Activated T-cell treated with anti-CD3 and anti-CD28 coated beads for 24 hours (primary cell): ENCODE results near the gene PKNOX1.
"Not testable (repeated sequence)": the region's sequence is repeated elsewhere in the genome, so short reads cannot be mapped to it uniquely, and the experiment has no call there.

Experiments
- DNase-seq: peaks from one replicate; pipeline ENCODE4 v3.0.0-alpha.2; 2020; ENCODE audit warnings: low read depth

The PKNOX1 gene

GRCh38 chr21:42973991-42974831 is at the start of gene PKNOX1:
PKNOX1 (plus strand) TSS chr21:42974562; CDS start chr21:43004382, 29,820 bp downstream.
- peak; percentile 98 for DNase-seq

- DNase-seq, result no peak
Measured at GRCh38 chr21:42925114-42925926, 49.0 kb upstream of the PKNOX1 start, which contains the start of gene ERVH48-1. ERVH48-1 (minus strand) TSS chr21:42925630; CDS start chr21:42919006, 6,624 bp downstream.

GRCh38 chr21:42927474-42928200 is 46.7 kb upstream of the PKNOX1 start:
- DNase-seq, result not testable (repeated sequence)

- DNase-seq, result no peak
Measured at GRCh38 chr21:42929969-42930368, 44.4 kb upstream of the PKNOX1 start.

GRCh38 chr21:42931560-42932235 is 42.7 kb upstream of the PKNOX1 start:
- no peak for DNase-seq

- DNase-seq, result not testable (repeated sequence)
Measured at GRCh38 chr21:42932378-42933136, 41.8 kb upstream of the PKNOX1 start.

GRCh38 chr21:42933137-42933970 is 41.0 kb upstream of the PKNOX1 start:
- not testable (repeated sequence) for DNase-seq

GRCh38 chr21:42933973-42934372 is 40.4 kb upstream of the PKNOX1 start:
- DNase-seq, result not testable (repeated sequence)

- DNase-seq, result not testable (repeated sequence)
Measured at GRCh38 chr21:42936360-42936759, 38.0 kb upstream of the PKNOX1 start.

GRCh38 chr21:42937034-42937940 is 37.1 kb upstream of the PKNOX1 start:
- not testable (repeated sequence) for DNase-seq

GRCh38 chr21:42937960-42938605 is 36.3 kb upstream of the PKNOX1 start:
- DNase-seq, result no peak

GRCh38 chr21:42938606-42938995 is 35.8 kb upstream of the PKNOX1 start:
- not testable (repeated sequence) for DNase-seq

GRCh38 chr21:42939582-42940413 is 34.6 kb upstream of the PKNOX1 start:
- DNase-seq, result no peak

GRCh38 chr21:42941696-42942085 is 32.7 kb upstream of the PKNOX1 start:
- no peak for DNase-seq

- no peak for DNase-seq
Measured at GRCh38 chr21:42942244-42942643, 32.1 kb upstream of the PKNOX1 start.

- DNase-seq, result not testable (repeated sequence)
Measured at GRCh38 chr21:42949094-42949755, 25.1 kb upstream of the PKNOX1 start.

GRCh38 chr21:42951193-42951592 is 23.2 kb upstream of the PKNOX1 start:
- DNase-seq, result not testable (repeated sequence)
